Neural cell (in vitro differentiated cells): Measurements from ENCODE around the gene VARS2. TPM values are rescaled to one million over a fixed set of nuclear protein-coding genes. Genes with fewer than 3 reads are reported as not detected.
"Not testable (repeated sequence)": the region's sequence is repeated elsewhere in the genome, so short reads cannot be mapped to it uniquely, and the experiment has no call there.

Experiments used
- H2AFZ ChIP-seq: fragments of 200-600, 300-800 bp; sonication (generic), shearing (Covaris generic); 2 replicates; pipeline ENCODE4 v1.6.0; 2014; ENCODE audit warnings: low read depth, mild to moderate bottlenecking, antibody characterized with exemption, low read length, moderate library complexity
- H3F3A ChIP-seq: fragments of 200-600 bp; shearing (Covaris generic); 2 replicates; pipeline ENCODE4 v1.6.1; 2016; ENCODE audit warnings: mild to moderate bottlenecking, moderate library complexity, mixed read lengths, antibody characterized with exemption, low read length; ENCODE audit not compliant: insufficient read depth, poor library complexity, severe bottlenecking
- H3K27ac ChIP-seq: fragments of 200-600, 300-800 bp; sonication (generic), shearing (Covaris generic); 2 replicates; pipeline ENCODE4 v1.5.1; 2014; ENCODE audit warnings: mild to moderate bottlenecking, low read length, moderate library complexity
- H3K27me3 ChIP-seq: fragments of 300-800, 200-600 bp; sonication (generic), shearing (Covaris generic); 2 replicates; pipeline ENCODE4 v1.6.0; 2014; ENCODE audit warnings: mild to moderate bottlenecking, low read depth, low read length, moderate library complexity; ENCODE audit not compliant: insufficient read depth
- H3K36me3 ChIP-seq: fragments of 300-800, 200-600 bp; sonication (generic), shearing (Covaris generic); 2 replicates; pipeline ENCODE4 v1.5.1; 2014; ENCODE audit warnings: mild to moderate bottlenecking, antibody characterized with exemption, low read length, moderate library complexity; ENCODE audit not compliant: insufficient read depth
- H3K4me2 ChIP-seq: fragments of 300-800, 200-600 bp; sonication (generic), shearing (Covaris generic); 2 replicates; pipeline ENCODE4 v1.6.0; 2014; ENCODE audit warnings: mild to moderate bottlenecking, low read length
- H3K4me3 ChIP-seq: fragments of 300-800, 200-600 bp; sonication (generic), shearing (Covaris generic); 2 replicates; pipeline ENCODE4 v1.5.1; 2014; ENCODE audit warnings: mild to moderate bottlenecking, low read length, moderate library complexity
- H3K79me2 ChIP-seq: fragments of 200-600 bp; shearing (Covaris generic); replicated peaks from 2 replicates; pipeline ENCODE4 v1.6.0; 2014; ENCODE audit warnings: mild to moderate bottlenecking, low read length, moderate library complexity; ENCODE audit not compliant: insufficient read depth
- H3K9ac ChIP-seq: fragments of 300-800, 200-600 bp; sonication (generic), shearing (Covaris generic); 2 replicates; pipeline ENCODE4 v1.6.1; 2016; ENCODE audit warnings: mild to moderate bottlenecking, low read length, mixed read lengths
- H3K9me2 ChIP-seq: fragments of 200-600 bp; shearing (Covaris generic); 2 replicates; pipeline ENCODE4 v1.6.1; 2016; ENCODE audit warnings: mild to moderate bottlenecking, low read length, mixed read lengths; ENCODE audit not compliant: insufficient read depth
- H3K9me3 ChIP-seq: fragments of 200-600, 300-800 bp; sonication (generic), shearing (Covaris generic); 2 replicates; pipeline ENCODE4 v1.6.1; 2016; ENCODE audit warnings: mild to moderate bottlenecking, mixed run types, low read length, moderate library complexity, mixed read lengths
- H4K20me1 ChIP-seq: fragments of 200-600 bp; shearing (Covaris generic); 2 replicates; pipeline ENCODE4 v1.6.1; 2016; ENCODE audit warnings: mild to moderate bottlenecking, mixed run types; ENCODE audit not compliant: insufficient read depth
- CTCF ChIP-seq: fragments of 450-650 bp; IDR thresholded peaks from 2 replicates; pipeline ENCODE4 v1.5.1; 2014; ENCODE audit warnings: antibody characterized with exemption, mild to moderate bottlenecking, moderate library complexity; ENCODE audit not compliant: poor library complexity, severe bottlenecking
- EP300 ChIP-seq: fragments of 450-650 bp; conservative IDR thresholded peaks from 2 replicates; pipeline ENCODE4 v1.6.1; 2014; ENCODE audit warnings: antibody characterized with exemption, mild to moderate bottlenecking, moderate library complexity; ENCODE audit not compliant: poor library complexity, severe bottlenecking
- EZH2 ChIP-seq: fragments of 200-600, 300-800 bp; shearing (Covaris generic), sonication (generic); IDR thresholded peaks from 2 replicates; pipeline ENCODE4 v1.6.1; 2014; ENCODE audit warnings: antibody characterized with exemption, low read length, borderline replicate concordance, mild to moderate bottlenecking; ENCODE audit not compliant: insufficient read depth, poor library complexity, severe bottlenecking
- MXI1 ChIP-seq: fragments of 450-650 bp; conservative IDR thresholded peaks from 2 replicates; pipeline ENCODE4 v1.6.1; 2014; ENCODE audit warnings: antibody characterized with exemption, mild to moderate bottlenecking; ENCODE audit not compliant: poor library complexity, severe bottlenecking
- POLR2AphosphoS5 ChIP-seq: IDR thresholded peaks from 2 replicates; pipeline ENCODE4 v1.6.1; 2012
- RAD21 ChIP-seq: fragments of 450-650 bp; conservative IDR thresholded peaks from 2 replicates; pipeline ENCODE4 v1.6.1; 2014; ENCODE audit warnings: antibody characterized with exemption, mild to moderate bottlenecking, moderate library complexity
- REST ChIP-seq: IDR thresholded peaks from 2 replicates; pipeline ENCODE4 v1.6.1; 2012; ENCODE audit warnings: borderline replicate concordance
- SMC3 ChIP-seq: fragments of 450-650 bp; conservative IDR thresholded peaks from 2 replicates; pipeline ENCODE4 v1.6.1; 2014; ENCODE audit warnings: antibody characterized with exemption, mild to moderate bottlenecking, moderate library complexity; ENCODE audit not compliant: poor library complexity
- TAF1 ChIP-seq: IDR thresholded peaks from 2 replicates; pipeline ENCODE4 v1.6.1; 2012; ENCODE audit warnings: low read depth
- polyA plus RNA-seq: library from polyadenylated mRNA; depleted of rRNA; stranded (reverse); fragments of >200 nt; gene quantifications from 2 replicates; pipeline ENCODE4 v1.2.3, GENCODE V29; 2014

Gene VARS2
- polyA plus RNA-seq, 1 donor from 2014 or later, result 93.4 TPM

GRCh38 chr6:30903236-30903635, 10.8 kb upstream of the VARS2 start:
- Histone ChIP-seq H3K27me3 (no peaks in the 10 kb centered on the region), H2AFZ (no peak overlapping the region), H3K27ac (no peak overlapping the region), H3K36me3 (no peaks in the 10 kb centered on the region), H3K79me2 (peaks cover under 1% of the 10 kb centered on the region), H3K9me3 (no peaks in the 10 kb centered on the region), H4K20me1 (no peaks in the 10 kb centered on the region), H3K4me3 (no peak overlapping the region), H3F3A (no peaks in the 10 kb centered on the region), H3K9ac (no peak overlapping the region), H3K9me2 (no peaks in the 10 kb centered on the region), H3K4me2 (no peak overlapping the region)
- no peak for TF ChIP-seq POLR2AphosphoS5
- TF ChIP-seq REST, result no peak
- TF ChIP-seq TAF1, result no peak
- no peak for TF ChIP-seq MXI1

- not testable (repeated sequence) for H3K9ac ChIP-seq, H2AFZ ChIP-seq, H3F3A ChIP-seq, H3K9me2 ChIP-seq, H3K9me3 ChIP-seq, H3K79me2 ChIP-seq, H3K4me2 ChIP-seq, H4K20me1 ChIP-seq, H3K36me3 ChIP-seq, H3K27me3 ChIP-seq, H3K27ac ChIP-seq
- H3K4me3 ChIP-seq, result peak overlapping the region; percentile 75
Observed at GRCh38 chr6:30907290-30907757, 6.7 kb upstream of the VARS2 start.

- peaks cover 10% of the 10 kb centered on the region for H3K79me2 ChIP-seq
- H3F3A ChIP-seq, result no peaks in the 10 kb centered on the region
- H3K9me2 ChIP-seq, result no peaks in the 10 kb centered on the region
- no peaks in the 10 kb centered on the region for H3K27me3 ChIP-seq
- peak within 1 kb of the TSS; percentile 67 for H3K27ac ChIP-seq
- peak within 1 kb of the TSS; percentile 83 for H3K4me2 ChIP-seq
- peak within 1 kb of the TSS; percentile 75 for H3K4me3 ChIP-seq
- H4K20me1 ChIP-seq, result no peaks in the 10 kb centered on the region
- H3K9ac ChIP-seq, result peak within 1 kb of the TSS; percentile 82
- no peaks in the 10 kb centered on the region for H3K9me3 ChIP-seq
- H3K36me3 ChIP-seq, result no peaks in the 10 kb centered on the region
- peak; percentile 78 for TF ChIP-seq MXI1
- peak; percentile 61 for TF ChIP-seq SMC3
- TF ChIP-seq REST, result no peak
- peak; percentile 45 for TF ChIP-seq POLR2AphosphoS5
- TF ChIP-seq CTCF, result peak; percentile 34
- TF ChIP-seq EZH2, result no peak
- peak; percentile 31 for TF ChIP-seq TAF1
- no peak for TF ChIP-seq RAD21
- peak; percentile 29 for TF ChIP-seq EP300
- H2AFZ ChIP-seq, result peak within 1 kb of the TSS; percentile 97
Observed at GRCh38 chr6:30907758-30908591, 6.1 kb upstream of the VARS2 start, which contains the start of gene GTF2H4. Gene GTF2H4, plus strand, starts transcription at chr6:30908207.
